Measurements from ENCODE around the gene ASPSCR1. TPM values are rescaled to one million over a fixed set of nuclear protein-coding genes. Genes with fewer than 3 reads are reported as not detected.
A peak's percentile ranks its signal among the peaks of the same experiment; 100 is the strongest.

The ASPSCR1 gene
- total and polyA plus RNA-seq, 9 of the 15 experiments (the other 6 are each of a cell fraction or from before 2014, with no cell fraction given) = 0.90 to 36.9 (median 11.6) TPM

DNA sequence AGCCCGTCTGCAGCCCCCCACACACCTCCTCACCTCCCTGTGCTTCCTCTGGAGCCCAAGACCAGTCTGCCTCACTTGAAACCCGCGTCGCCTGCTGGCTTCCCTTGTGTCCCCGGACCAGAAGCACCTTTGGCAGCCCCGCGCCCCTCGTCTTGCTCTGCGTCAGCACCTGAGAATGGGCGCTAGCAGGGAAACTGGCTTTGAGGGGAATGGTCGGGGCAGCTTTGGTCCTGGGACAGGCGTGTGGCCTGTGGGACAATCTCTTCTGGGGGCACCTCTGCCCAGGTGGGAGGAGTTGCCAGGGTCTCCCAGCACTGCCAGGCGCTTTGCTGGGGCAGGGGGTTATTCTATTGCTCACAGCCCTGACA is 46.3 kb upstream of the ASPSCR1 start (continued):
- TF ChIP-seq ZNF217 (CRISPR knock-in tag; IDR thresholded peaks at IDR 0.05) = no peak
- TF ChIP-seq IRF2 (CRISPR knock-in tag; IDR thresholded peaks at IDR 0.05) = no peak
- TF ChIP-seq ZNF507 (tag; conservative IDR thresholded peaks at IDR 0.05) = no peak
- TF ChIP-seq GABPA (tag; conservative IDR thresholded peaks at IDR 0.05; ENCODE audit: low read depth) = no peak
- TF ChIP-seq, protein P1, sequence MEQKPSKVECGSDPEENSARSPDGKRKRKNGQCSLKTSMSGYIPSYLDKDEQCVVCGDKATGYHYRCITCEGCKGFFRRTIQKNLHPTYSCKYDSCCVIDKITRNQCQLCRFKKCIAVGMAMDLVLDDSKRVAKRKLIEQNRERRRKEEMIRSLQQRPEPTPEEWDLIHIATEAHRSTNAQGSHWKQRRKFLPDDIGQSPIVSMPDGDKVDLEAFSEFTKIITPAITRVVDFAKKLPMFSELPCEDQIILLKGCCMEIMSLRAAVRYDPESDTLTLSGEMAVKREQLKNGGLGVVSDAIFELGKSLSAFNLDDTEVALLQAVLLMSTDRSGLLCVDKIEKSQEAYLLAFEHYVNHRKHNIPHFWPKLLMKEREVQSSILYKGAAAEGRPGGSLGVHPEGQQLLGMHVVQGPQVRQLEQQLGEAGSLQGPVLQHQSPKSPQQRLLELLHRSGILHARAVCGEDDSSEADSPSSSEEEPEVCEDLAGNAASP (IDR thresholded peaks at IDR 0.05) = no peak
- no peak for TF ChIP-seq NR3C1 (CRISPR knock-in tag; IDR thresholded peaks at IDR 0.05)
- TF ChIP-seq ZZZ3 (IDR thresholded peaks at IDR 0.05) = no peak
- no peak for TF ChIP-seq YBX1 (IDR thresholded peaks at IDR 0.05)
- no peak for TF ChIP-seq ZBTB1 (CRISPR knock-in tag; IDR thresholded peaks at IDR 0.05; ENCODE audit: borderline replicate concordance, low read depth)
- no peak for TF ChIP-seq GATA2 (CRISPR knock-in tag; IDR thresholded peaks at IDR 0.05)
- TF ChIP-seq CBX1 (IDR thresholded peaks at IDR 0.05; ENCODE audit: low read depth) = no peak
- TF ChIP-seq RBM14 (IDR thresholded peaks at IDR 0.05; ENCODE audit: borderline replicate concordance, insufficient read depth, low read depth, low read length) = 0 out of 2 replicates have a peak, but pooled peaks have one; percentile 15
- peak; percentile 2 for TF ChIP-seq HMGN3 (IDR thresholded peaks at IDR 0.05; ENCODE audit: borderline replicate concordance, extremely low read depth, insufficient read length, low read depth, low read length)
- TF ChIP-seq ZNF77 (CRISPR knock-in tag; IDR thresholded peaks at IDR 0.05) = no peak
- TF ChIP-seq POLR3G (IDR thresholded peaks at IDR 0.05; ENCODE audit: extremely low read depth, insufficient read length, insufficient replicate concordance) = no peak
- TF ChIP-seq MED1 (CRISPR knock-in tag; IDR thresholded peaks at IDR 0.05; ENCODE audit: borderline replicate concordance) = no peak

Data from K562 (cell line).